NCI-H82 (cell line): ENCODE data around the gene KNCN.

ENCODE experiments used
- DNase-seq: peaks from one replicate; lab custom pipeline; 2025; lab: John Stamatoyannopoulos, UW

Gene KNCN

DNA sequence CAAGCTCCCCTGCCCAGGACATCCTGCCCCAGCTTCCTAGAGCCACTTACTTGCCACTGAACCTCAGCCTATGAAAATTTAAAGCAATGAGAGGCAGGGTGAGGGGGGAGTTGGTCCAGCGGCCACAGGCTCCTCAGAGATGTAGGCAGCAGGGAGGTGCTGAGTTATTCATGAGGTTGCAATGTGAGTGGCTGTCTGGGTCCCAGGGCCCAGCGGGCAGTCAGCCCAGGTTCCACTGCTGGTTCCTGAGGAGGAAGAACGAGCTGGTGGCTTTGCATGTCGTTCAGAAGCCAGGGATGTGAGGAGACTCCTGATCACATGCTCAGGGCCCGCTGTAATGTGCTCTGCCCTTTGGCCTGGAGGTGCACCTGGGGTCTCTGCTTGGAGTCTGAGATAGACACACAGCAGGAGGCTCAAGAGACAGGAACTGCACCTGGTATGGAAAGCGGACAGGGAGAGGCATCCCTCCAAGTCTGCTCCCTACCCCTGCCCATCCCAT, at the start of gene KNCN:
TSS of gene KNCN (minus strand) at position 51 of the 499 bp plus-strand sequence. CDS start 432 bp downstream, outside the sequence.
- DNase-seq = no peak

- DNase-seq = no peak
These were observed 47.9 kb upstream of the KNCN start for GRCh38 chr1:46599059-46599970.

DNA sequence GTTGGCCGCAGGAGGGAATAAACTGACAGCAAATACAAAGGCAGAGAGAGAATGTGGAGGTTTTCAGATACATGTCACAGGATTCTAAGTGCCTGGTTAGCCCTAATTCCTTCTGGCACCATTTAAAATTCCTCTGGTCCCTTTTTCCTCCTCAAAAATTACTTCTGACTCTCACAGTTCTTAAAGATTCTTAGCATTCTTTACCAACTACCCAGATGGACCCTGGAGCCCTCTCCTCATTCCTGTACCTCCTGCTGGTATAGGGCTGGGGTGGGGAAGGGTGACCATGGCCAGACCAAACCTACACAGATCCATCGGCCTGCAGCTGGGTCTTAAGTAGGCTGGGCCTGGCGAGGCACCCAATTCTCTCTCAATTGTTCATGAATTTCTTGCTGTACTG, 45.4 kb upstream of the KNCN start:
- DNase-seq = no peak

DNA sequence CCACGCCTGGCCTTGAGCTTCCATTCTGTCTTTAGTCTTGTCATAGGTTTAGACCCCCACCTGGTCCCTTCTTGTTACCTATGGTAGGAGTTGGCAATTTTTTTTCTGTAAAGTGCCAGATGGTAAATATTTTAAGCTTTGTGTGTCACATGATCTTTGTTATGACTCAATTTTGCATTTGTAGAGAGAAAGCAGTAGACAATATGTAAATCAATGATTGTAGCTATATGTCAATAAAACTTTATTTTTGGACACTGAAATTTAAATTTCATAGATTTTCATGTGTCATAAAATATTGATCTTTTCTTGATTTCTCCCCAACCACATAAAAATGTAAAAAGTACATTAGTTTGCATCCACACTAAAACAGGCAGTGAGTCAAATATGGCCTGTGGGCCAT, 44.6 kb upstream of the KNCN start:
- DNase-seq = no peak

DNA sequence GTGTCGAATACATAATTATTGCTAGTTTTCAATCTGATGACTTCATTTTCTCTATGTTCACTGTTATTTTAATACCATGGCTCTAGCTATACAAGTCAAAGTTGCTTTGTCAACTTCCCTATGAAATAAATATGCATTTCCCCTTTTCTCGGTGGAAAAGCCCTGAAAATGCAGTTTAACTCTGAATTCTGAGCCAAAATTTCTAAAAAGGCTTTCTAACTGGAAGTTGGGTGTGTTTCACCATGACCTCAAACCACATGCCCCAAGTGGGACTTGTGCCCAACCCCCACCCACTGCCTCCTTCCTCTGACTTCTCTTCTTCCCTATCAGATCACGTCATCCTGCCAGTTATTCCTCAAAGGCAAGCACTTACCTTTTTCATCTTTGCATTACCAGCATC, 43.7 kb upstream of the KNCN start:
- no peak for DNase-seq

DNA sequence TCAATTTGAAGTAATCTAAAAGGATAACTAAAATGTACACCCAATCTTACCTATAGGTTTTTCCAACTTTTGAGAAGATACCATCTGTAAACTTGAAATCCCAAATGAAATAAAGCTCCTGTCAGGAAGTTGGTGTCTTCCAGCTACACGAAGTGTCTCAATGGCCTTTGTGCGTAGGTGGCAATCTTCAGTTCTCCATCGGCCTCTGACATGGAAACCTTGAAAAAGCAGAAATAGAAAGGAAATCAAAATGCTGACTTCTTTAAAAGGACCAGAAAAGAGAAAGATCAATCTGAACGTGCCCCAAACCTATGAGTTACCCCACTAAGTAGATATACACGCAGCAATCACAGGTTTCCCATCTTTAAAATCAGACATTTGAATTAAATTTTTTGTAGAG, 42.6 kb upstream of the KNCN start:
- DNase-seq = no peak

DNA sequence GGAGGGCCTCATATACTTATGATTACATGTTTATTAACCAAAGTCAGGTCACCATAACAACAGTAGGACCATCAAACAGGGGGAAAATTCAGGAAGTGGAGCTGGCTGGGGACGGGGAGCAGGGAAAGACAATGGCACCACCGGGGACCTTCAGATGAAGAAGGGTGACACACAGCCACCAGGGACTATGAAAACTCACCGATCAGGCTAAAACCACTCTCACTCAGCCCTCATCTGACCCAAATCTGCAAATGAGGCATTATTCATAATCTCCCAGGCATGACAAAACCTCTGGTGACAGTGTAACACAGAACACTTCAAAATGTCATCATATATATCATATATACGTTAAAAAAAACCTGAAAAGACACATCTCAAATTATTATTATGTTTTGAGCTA, 41.4 kb upstream of the KNCN start:
- no peak for DNase-seq

DNA sequence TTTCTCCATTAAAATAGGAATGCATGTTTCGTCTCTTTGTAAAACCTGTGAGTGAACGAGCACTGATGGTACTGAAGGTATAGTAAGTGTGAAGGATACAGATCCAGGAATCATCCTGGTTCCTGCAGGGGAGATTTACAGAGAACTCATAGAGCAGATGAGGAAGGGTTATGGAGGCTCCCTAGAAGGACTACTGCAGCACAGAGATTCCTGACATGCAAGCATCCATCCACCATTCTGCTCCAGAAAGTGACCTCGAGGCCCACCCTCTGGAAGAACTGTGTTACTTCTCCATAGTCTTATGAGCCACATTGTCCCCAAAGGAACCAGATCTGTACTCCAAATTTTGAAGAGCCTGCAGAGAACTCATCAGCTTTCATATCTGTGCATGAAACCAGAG, 38.1 kb upstream of the KNCN start:
- DNase-seq = no peak

DNA sequence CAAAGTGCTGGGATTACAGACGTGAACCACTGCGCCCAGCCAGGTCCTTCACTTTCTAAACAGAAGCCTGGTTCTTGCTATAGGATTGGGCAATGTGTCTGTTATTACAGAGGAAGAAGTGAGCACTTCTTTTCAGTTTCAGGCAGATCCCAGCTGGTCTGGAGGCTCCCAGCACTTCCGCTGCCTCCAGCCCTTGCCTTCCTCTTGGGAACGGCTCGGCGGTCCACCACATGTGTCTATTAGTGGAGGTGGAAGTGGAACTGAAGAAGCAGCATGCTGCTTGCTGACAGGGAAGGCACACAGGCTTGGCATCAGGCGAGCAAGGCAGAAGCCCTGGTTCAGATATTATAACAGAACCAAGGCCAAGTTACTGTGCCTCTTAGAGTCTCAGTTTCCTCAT, 35.6 kb upstream of the KNCN start:
- DNase-seq = no peak

DNA sequence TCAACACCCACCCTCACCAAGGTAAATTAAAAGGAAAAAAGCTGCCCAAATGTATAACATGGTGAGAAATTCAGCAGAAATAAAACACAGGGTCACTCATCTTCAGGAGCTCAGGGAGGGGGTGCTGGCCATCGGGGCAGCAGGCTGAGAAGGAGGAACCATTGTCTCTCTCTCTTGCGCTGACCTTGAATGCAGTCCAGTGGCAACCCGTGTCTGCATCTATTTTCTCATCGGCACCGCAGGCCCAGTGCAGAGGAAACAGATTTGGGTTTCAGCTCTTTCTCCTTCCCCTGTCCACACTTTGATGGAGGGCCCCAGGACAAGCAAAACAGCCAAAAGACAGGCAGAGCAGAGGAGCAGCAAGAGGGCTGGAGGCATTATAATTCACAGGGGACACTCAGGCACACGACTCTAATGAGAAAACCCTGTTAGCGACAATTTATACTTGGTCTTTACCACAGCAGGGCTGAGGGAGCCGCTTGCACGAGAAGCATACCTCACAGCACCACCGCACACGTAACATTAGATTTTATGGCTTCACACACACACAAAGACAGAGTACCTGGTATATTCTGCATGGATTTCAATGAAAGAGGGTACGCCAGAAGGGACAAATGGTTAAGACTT, 34.0 kb upstream of the KNCN start:
- DNase-seq = no peak

GRCh38 chr1:46583494-46583893, 32.0 kb upstream of the KNCN start:
- DNase-seq = peak; percentile 80

- DNase-seq = peak; percentile 85
These were observed 31.5 kb upstream of the KNCN start for GRCh38 chr1:46582972-46583371.

GRCh38 chr1:46581681-46582455, 30.4 kb upstream of the KNCN start:
- no peak for DNase-seq

- DNase-seq = no peak
These were observed 28.9 kb upstream of the KNCN start for GRCh38 chr1:46580140-46580903.

DNA sequence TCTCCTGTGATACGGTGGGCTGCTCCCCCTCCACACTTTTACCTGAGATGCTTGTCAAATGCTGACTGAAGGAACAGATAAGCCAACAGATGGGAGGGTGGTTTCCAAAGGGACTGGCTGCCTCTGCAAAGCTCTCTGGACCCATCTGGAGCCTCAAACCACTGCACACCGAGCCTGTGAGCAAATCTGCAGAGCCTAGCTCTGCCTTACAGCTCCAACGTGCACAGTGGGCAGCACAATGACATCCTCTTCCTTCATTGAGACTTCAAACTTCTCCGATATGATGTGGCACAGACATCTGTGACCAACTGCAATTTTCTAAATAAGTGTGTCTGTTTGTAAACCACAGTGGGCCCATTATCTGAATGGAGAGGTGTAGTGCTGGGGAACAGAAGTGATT, 26.2 kb upstream of the KNCN start:
- DNase-seq = peak; percentile 83

DNA sequence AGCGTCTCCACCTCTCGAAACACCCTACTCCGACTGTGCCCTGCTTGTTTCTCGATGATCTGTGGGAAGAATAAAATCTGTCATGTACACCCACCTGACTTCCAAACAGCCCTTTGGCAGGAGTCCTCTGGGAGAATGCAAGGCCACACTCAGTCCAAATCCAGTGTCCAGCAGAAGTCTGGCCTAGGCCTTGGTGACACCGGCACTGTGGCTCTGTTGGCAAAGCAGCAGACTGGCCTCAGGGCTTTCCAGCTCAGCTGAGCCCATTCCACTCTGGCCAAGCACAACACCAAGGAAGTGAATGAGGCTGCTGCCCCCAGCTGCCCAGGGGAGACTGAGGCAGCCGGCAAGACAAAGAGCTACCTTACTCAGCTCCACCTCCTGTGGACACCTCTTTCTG, 25.1 kb upstream of the KNCN start:
- no peak for DNase-seq

GRCh38 chr1:46575778-46576177, 24.3 kb upstream of the KNCN start:
- DNase-seq = peak; percentile 34

DNA sequence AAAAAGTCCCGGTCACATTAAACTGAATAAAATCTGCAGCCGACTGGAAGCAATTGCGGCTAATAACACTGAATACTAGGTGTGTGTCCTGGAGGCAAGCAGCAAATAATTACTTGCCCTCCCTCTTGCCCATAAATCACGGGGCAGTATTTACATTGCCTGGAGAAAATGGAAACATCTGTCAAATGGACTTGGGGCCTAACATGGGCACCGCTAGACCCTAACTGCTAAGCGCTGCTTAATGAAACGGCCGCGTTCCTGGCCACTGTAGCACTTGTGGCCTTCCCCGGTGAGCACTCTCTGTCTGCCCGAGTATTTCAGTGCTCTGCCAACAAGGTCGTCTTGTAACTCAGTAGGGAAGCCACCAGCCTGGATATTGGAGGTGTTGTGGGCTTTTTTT, 23.9 kb upstream of the KNCN start:
- DNase-seq = peak; percentile 70

DNA sequence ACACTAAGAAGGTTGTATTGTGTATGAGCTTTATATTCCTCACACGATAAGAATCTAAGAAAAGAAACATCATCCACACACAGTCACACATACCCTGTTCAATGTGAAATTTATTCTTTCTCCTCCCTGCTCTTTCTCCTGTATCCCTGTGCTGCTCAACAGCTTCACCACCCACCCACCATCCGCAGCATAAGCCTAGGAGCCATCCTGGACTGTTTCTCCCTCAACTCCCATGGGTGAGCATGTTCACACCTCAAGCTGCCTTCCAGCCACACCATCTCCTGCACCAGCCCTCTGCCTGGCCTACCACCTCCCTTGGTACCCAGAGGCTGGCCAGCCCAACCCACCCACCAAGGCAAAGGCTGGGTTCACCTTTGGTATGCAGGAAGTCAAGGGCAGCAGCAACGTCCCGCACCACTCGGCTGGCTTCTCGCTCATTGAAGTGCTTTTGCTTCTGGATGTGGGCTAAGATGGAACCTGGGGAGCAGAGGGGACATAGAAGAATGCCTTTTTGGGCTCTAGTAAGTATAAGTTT, 20.3 kb upstream of the KNCN start:
- no peak for DNase-seq

DNA sequence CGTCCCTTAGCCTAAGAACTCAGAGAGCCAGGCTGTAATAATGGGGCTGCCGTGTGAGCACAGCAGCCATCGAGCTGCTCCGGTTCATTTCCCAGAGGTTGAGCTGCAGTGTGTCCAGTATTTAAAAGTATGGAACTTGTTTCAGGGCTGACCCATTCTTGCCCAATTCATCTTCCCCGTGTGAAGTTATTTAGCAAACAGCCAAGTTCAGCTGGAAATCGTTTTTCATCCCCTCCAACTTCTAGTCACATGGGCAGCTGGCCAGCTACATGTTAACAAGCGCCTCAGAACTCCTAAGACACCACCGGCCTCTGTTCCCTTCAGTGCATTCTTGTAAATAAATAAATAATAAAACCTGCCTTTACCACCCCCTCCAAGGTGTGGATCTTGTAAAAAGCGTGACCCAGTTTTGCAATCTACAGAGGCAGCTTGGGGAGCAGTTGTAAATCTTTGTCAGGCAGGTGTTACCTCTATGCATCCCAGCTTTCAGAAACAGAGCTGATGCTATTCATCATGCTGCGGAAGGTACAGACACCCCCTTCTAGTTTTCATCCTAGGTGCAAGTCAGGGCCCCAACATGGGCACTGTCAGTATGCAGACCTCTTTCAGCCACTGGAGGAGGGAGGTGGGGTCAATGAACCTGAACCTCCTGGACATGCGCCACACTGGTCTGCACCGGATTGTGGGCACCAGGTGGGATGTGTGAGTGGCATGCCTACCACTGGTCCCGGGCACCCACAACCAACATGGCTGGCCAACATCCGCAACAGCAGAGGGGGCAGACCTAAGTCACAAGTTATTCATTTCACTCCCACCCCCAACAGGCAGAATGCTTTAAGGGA, 18.7 kb upstream of the KNCN start:
- no peak for DNase-seq

DNA sequence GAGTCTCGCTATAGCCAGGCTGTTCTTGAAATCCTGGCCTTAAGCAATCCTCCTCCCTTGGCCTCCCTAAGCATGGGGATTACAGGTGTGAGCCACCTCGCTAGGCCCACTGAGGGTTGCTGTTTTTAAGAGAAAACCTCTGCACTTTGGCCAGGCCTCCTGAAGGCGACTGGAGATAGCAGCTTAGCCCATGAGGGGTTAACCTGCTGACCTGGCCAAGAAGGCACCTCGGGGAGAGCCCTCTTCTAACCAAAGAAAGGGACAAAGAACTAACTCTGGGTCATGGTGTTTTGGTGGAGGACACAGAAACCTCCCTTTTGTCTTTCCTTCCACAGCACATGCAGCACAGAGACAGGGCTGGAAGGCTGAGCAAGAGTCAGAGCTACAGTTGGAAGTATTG, 17.7 kb upstream of the KNCN start:
- DNase-seq = no peak
